ENCODE results near the gene KHDC1L. TPM values are rescaled to one million over a fixed set of nuclear protein-coding genes. Genes with fewer than 3 reads are reported as not detected.

KHDC1L gene
- total and polyA plus RNA-seq, 2 donors (not counting 1 experiment from before 2014, with no cell fraction given), result not detected

- H4K20me1 ChIP-seq (ENCODE audit: control insufficient read depth, insufficient read depth, low read length, poor library complexity, severe bottlenecking), result no peaks in the 10 kb centered on the region
- H3K79me2 ChIP-seq (ENCODE audit: control insufficient read depth, insufficient read depth, low read length), result peaks cover 7% of the 10 kb centered on the region
- peak overlapping the region; percentile 83 for H3K4me3 Mint-ChIP-seq
- H3K4me1 Mint-ChIP-seq, result peaks cover 18% of the 10 kb centered on the region
- no peak overlapping the region for H3K9ac ChIP-seq (ENCODE audit: low read length)
- H3K4me1 ChIP-seq (ENCODE audit: control insufficient read depth in 2 of 2, insufficient read depth in 2 of 2, low read length in 2 of 2), result peaks cover 5 to 16% of the 10 kb centered on the region in 2 donors
- DNase-seq (no peak), ATAC-seq (ENCODE audit: low read depth) (no peak)
- ChIA-PET CTCF (interaction anchor here (0.7 kb wide), 1 partner anchor 62 kb away, joined by 3 read pairs; no protein-coding TSS in a partner anchor), POLR2A (no interaction called here)
- WGBS (ENCODE audit: insufficient coverage), result 98% methylated on average over 3 of the region's 3 CpGs
- no peaks in the 10 kb centered on the region for H3K27me3 Mint-ChIP-seq
- H3K9me3 Mint-ChIP-seq (ENCODE audit: insufficient read depth), result no peaks in the 10 kb centered on the region
- no peak overlapping the region for H3K27ac ChIP-seq (ENCODE audit: low read length in 2 of 2)
- intact Hi-C loops (cut with micrococcal nuclease), result no loop called here
- H3K36me3 ChIP-seq (replicated peaks in 1 of 2; ENCODE audit: control extremely low read depth in 1 of 2, control insufficient read depth in 1 of 2, extremely low read depth in 1 of 2, insufficient read depth in 2 of 2, low read length in 1 of 2), result no peaks in the 10 kb centered on the region
- no peaks in the 10 kb centered on the region for H3K9me3 ChIP-seq (ENCODE audit: control extremely low read depth in 1 of 3, control insufficient read depth in 2 of 3, insufficient read depth in 1 of 3, low read length in 2 of 3)
- H2AFZ ChIP-seq (ENCODE audit: insufficient read depth, low read depth, low read length, poor library complexity, severe bottlenecking), result no peak overlapping the region
- H3K27ac Mint-ChIP-seq, result peak overlapping the region; percentile 24
- no peak overlapping the region for H3K4me3 ChIP-seq (ENCODE audit: control extremely low read depth in 1 of 5, extremely low read depth in 1 of 5, insufficient read depth in 1 of 5, low read depth in 2 of 5, low read length in 4 of 5)
- no peak overlapping the region for H3K4me2 ChIP-seq (replicated peaks; ENCODE audit: low read depth, low read length, poor library complexity, severe bottlenecking)
- no peak for TF ChIP-seq CTCF (IDR thresholded peaks at IDR 0.05)
- TF ChIP-seq EZH2 (IDR thresholded peaks at IDR 0.05; ENCODE audit: borderline replicate concordance, insufficient read depth, low read depth, low read length, poor library complexity, severe bottlenecking), result no peak
- H3K27me3 ChIP-seq (replicated peaks in 1 of 4; ENCODE audit: control extremely low read depth in 1 of 4, control insufficient read depth in 3 of 4, insufficient read depth in 4 of 4, low read length in 3 of 4), result no peaks in the 10 kb centered on the region
These were observed 39.1 kb upstream of the KHDC1L start for GRCh38 chr6:73264446-73264845.

- no peak overlapping the region for H3K27ac Mint-ChIP-seq
- Histone ChIP-seq H4K20me1 (ENCODE audit: control insufficient read depth, insufficient read depth, low read length, poor library complexity, severe bottlenecking) (no peaks in the 10 kb centered on the region), H3K79me2 (ENCODE audit: control insufficient read depth, insufficient read depth, low read length) (peaks cover 7% of the 10 kb centered on the region), H3K36me3 (replicated peaks in 1 of 2; ENCODE audit: control extremely low read depth in 1 of 2, control insufficient read depth in 1 of 2, extremely low read depth in 1 of 2, insufficient read depth in 2 of 2, low read length in 1 of 2) (no peaks in the 10 kb centered on the region), H3K4me2 (replicated peaks; ENCODE audit: low read depth, low read length, poor library complexity, severe bottlenecking) (peak overlapping the region; percentile 88), H3K27me3 (replicated peaks in 1 of 4; ENCODE audit: control extremely low read depth in 1 of 4, control insufficient read depth in 3 of 4, insufficient read depth in 4 of 4, low read length in 3 of 4) (no peaks in the 10 kb centered on the region), H3K9me3 (ENCODE audit: control extremely low read depth in 1 of 3, control insufficient read depth in 2 of 3, insufficient read depth in 1 of 3, low read length in 2 of 3) (no peaks in the 10 kb centered on the region), H3K27ac (ENCODE audit: low read length in 2 of 2) (peak overlapping the region in 1 of 2 donors; percentile 51), H2AFZ (ENCODE audit: insufficient read depth, low read depth, low read length, poor library complexity, severe bottlenecking) (peak overlapping the region; percentile 92), H3K9ac (ENCODE audit: low read length) (peak overlapping the region; percentile 79), H3K4me3 (ENCODE audit: control extremely low read depth in 1 of 5, extremely low read depth in 1 of 5, insufficient read depth in 1 of 5, low read depth in 2 of 5, low read length in 4 of 5) (peak overlapping the region; percentile 31 to 92 (median 82)), H3K4me1 (ENCODE audit: control insufficient read depth in 2 of 2, insufficient read depth in 2 of 2, low read length in 2 of 2) (peaks cover 5 to 16% of the 10 kb centered on the region in 2 donors)
- H3K4me1 Mint-ChIP-seq, result peaks cover 18% of the 10 kb centered on the region
- H3K27me3 Mint-ChIP-seq, result no peaks in the 10 kb centered on the region
- H3K4me3 Mint-ChIP-seq, result peak overlapping the region; percentile 83
- CTCF ChIA-PET, result no interaction called here
- intact Hi-C loops (cut with micrococcal nuclease), result loop anchor here (1.0 kb wide), 1 partner anchor 47 kb away; no protein-coding TSS in a partner anchor
- 55% methylated on average over 2 of the region's 7 CpGs for WGBS (ENCODE audit: insufficient coverage)
- ATAC-seq (ENCODE audit: low read depth), result no peak
- POLR2A ChIA-PET, result no interaction called here
- TF ChIP-seq CTCF (IDR thresholded peaks at IDR 0.05), result no peak
- TF ChIP-seq EZH2 (IDR thresholded peaks at IDR 0.05; ENCODE audit: borderline replicate concordance, insufficient read depth, low read depth, low read length, poor library complexity, severe bottlenecking), result no peak
- H3K9me3 Mint-ChIP-seq (ENCODE audit: insufficient read depth), result no peaks in the 10 kb centered on the region
- DNase-seq, result no peak
These were observed 38.2 kb upstream of the KHDC1L start for GRCh38 chr6:73263570-73263909.

Measured in B cell (primary cell).